ENCODE data around the gene ADAMTS15.

ADAMTS15 gene

DNA sequence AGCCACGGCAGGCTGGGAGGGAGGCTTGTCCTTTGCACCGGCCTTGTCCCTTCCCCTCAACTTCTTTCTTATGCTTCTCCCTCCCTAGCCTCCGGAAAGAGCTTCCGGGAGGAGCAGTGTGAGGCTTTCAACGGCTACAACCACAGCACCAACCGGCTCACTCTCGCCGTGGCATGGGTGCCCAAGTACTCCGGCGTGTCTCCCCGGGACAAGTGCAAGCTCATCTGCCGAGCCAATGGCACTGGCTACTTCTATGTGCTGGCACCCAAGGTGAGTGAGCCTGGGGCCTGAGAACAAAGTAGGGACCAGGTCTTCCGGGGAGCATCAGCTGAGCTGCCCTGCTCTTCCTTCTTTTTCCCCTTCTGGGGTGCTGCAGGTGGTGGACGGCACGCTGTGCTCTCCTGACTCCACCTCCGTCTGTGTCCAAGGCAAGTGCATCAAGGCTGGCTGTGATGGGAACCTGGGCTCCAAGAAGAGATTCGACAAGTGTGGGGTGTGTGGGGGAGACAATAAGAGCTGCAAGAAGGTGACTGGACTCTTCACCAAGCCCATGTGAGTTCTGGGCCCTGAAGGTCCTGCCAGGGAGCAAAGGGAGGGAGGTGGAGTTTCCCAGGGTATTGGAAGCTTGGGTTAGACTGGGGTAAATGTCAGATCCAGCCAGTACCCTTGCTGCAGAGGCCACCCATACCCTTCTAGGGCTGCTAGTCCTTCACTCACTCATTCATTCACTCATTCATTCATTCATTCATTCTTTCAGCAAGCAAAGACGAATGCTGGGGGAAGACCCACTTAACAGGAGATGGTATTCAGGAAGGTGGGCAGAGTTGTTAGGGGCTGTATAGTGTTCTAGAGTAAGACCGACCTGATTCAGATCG is 22.6 kb downstream of the ADAMTS15 start:
- no peak for DNase-seq (ENCODE audit: low spot score)
- TF ChIP-seq, protein P1, sequence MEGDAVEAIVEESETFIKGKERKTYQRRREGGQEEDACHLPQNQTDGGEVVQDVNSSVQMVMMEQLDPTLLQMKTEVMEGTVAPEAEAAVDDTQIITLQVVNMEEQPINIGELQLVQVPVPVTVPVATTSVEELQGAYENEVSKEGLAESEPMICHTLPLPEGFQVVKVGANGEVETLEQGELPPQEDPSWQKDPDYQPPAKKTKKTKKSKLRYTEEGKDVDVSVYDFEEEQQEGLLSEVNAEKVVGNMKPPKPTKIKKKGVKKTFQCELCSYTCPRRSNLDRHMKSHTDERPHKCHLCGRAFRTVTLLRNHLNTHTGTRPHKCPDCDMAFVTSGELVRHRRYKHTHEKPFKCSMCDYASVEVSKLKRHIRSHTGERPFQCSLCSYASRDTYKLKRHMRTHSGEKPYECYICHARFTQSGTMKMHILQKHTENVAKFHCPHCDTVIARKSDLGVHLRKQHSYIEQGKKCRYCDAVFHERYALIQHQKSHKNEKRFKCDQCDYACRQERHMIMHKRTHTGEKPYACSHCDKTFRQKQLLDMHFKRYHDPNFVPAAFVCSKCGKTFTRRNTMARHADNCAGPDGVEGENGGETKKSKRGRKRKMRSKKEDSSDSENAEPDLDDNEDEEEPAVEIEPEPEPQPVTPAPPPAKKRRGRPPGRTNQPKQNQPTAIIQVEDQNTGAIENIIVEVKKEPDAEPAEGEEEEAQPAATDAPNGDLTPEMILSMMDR (conservative IDR thresholded peaks at IDR 0.05; ENCODE audit: low read depth) = no peak
- no peak overlapping the region for H3K27ac ChIP-seq
- ChIA-PET POLR2A (ENCODE audit: low non-redundant PET) (no interaction called here), CTCF (no interaction called here)

DNA sequence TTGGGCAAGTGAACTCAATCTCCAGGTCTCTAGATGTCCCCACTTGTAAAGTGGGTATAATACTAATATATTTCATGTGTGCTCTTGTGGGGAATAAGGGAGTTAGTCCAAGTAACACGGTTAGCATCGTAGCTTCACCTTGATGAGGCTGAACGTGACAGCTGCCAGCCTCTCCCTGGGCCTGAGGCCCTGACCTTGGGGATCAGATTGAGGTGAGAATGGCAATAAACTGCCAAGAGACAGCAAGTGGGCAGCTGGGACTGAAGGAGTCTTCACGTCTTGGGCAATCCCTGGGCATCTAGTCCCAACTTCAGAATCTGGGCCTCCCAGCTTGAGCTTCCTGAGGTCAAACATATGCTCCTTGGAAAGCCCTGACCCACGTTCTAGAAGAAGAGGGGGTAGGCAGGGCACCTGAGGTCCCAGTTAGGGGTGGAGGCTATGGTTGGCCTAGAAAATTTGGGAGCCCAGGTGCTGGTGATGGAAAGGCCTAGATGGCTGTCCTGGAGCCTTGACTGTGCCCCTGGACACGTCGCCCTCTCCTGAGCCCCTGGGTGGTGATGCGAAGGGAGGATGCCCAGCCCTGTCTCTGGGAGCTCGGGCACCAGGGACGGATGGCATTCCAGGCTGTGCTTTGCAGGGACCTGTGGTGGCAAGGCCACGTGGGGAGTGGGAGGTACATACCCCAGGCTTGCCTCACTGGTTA is 23.4 kb downstream of the ADAMTS15 start:
- DNase-seq (ENCODE audit: low spot score) = no peak
- no peak overlapping the region for H3K27ac ChIP-seq
- TF ChIP-seq, protein P1 (conservative IDR thresholded peaks at IDR 0.05; ENCODE audit: low read depth) = no peak
- ChIA-PET CTCF (no interaction called here), POLR2A (ENCODE audit: low non-redundant PET) (no interaction called here)

DNA sequence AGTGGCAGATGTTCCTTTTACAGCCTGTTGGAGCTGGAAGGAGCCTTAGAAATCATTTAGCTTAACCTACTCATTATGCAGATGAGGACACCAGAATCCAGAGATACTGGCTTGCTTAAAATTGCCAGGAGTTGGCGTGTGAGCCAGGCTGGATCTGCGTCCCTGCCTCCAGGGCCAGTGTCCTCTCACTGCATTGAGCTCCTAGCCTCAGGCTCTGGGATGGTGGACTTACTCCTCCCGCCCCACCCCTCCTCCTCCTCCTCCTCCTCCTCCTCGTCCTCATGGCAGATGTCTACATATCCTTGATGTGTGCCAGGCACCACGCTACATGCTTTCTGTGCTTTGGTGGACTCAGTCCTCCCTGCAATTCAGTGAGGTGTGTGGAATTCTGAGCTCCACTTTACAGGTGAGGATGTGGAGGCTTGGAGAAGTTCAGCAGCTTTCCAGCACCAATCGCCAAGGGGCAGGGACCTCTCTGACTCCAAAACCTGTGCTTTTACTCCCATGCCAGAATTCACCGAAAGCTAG is 24.1 kb downstream of the ADAMTS15 start:
- ChIA-PET CTCF (no interaction called here), POLR2A (ENCODE audit: low non-redundant PET) (no interaction called here)
- DNase-seq (ENCODE audit: low spot score) = no peak
- H3K27ac ChIP-seq = no peak overlapping the region
- TF ChIP-seq, protein P1 (conservative IDR thresholded peaks at IDR 0.05; ENCODE audit: low read depth) = no peak

DNA sequence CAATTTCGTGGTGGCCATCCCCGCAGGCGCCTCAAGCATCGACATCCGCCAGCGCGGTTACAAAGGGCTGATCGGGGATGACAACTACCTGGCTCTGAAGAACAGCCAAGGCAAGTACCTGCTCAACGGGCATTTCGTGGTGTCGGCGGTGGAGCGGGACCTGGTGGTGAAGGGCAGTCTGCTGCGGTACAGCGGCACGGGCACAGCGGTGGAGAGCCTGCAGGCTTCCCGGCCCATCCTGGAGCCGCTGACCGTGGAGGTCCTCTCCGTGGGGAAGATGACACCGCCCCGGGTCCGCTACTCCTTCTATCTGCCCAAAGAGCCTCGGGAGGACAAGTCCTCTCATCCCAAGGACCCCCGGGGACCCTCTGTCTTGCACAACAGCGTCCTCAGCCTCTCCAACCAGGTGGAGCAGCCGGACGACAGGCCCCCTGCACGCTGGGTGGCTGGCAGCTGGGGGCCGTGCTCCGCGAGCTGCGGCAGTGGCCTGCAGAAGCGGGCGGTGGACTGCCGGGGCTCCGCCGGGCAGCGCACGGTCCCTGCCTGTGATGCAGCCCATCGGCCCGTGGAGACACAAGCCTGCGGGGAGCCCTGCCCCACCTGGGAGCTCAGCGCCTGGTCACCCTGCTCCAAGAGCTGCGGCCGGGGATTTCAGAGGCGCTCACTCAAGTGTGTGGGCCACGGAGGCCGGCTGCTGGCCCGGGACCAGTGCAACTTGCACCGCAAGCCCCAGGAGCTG is 24.8 kb downstream of the ADAMTS15 start:
- H3K27ac ChIP-seq = no peak overlapping the region
- TF ChIP-seq, protein P1 (conservative IDR thresholded peaks at IDR 0.05; ENCODE audit: low read depth) = no peak
- ChIA-PET POLR2A (ENCODE audit: low non-redundant PET) (no interaction called here), CTCF (no interaction called here)
- DNase-seq (ENCODE audit: low spot score) = no peak

DNA sequence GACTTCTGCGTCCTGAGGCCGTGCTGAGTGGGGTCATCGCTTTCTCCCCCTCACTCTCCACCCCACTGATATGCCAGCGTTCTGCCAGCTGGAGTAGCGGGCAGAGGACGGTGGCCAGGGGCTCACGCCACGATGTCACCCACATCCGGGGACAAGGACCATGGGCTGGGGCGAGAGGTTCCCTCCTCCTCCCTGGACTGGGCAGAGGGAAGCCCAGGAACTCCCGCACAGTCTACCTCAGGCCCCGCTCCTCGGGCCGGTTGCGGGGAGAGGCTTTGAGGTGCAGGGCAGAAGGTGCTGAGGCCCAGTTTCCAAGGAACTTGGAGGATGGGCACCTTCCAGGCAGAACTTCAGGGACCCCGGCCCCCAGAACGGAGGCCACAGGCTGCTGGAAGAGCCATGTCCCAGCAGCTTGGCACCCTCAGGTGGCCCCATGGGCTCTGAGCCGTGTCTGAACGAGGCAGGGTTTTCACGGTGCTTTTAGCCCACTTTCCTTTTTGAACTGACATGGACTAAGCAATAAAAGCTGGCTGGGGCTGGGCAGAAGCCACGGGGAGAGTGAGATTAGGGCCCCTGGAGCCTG is 25.4 kb downstream of the ADAMTS15 start:
- ChIA-PET CTCF (no interaction called here), POLR2A (ENCODE audit: low non-redundant PET) (no interaction called here)
- TF ChIP-seq, protein P1 (conservative IDR thresholded peaks at IDR 0.05; ENCODE audit: low read depth) = no peak
- no peak overlapping the region for H3K27ac ChIP-seq
- DNase-seq (ENCODE audit: low spot score) = no peak
